B cell (primary cell): Measurements from ENCODE around the gene EPG5.

Experiments used
- CTCF ChIP-seq: fragments of 200-600 bp; IDR thresholded peaks from one replicate; pipeline ENCODE4 v1.8.0; 2022; ENCODE audit warnings: antibody characterized with exemption, mild to moderate bottlenecking
- EZH2 ChIP-seq: IDR thresholded peaks from 2 replicates; pipeline ENCODE4 v1.6.1; 2012; ENCODE audit warnings: borderline replicate concordance, low read depth, mild to moderate bottlenecking, moderate library complexity, low read length; ENCODE audit not compliant: insufficient read depth, poor library complexity, severe bottlenecking

DNA sequence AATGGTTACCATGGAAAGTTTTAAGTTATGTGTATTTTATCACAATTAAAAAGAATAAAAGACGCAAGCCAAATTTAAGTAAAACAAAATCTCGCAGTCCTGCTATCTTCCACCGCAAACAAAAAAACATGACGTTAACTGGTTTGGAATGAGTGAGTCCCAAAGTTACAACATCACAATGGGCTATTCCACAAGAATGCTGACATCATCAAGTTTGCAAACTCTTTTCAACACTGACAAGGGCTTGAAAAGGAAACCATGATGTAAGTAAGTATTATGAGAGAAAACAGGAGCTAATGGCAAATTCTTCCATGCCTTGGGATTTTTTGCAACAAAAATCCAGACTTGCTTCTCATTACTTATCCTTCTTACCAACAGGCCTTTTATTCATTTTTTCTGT lies 110.6 kb downstream of the EPG5 start:
- TF ChIP-seq CTCF (no peak), EZH2 (no peak)
